Stomach (tissue), 4 donors: Measurements from ENCODE around the gene BRSK2.

Source experiments
- CTCF ChIP-seq, 7 experiments: fragments of 450-650 bp in 4 of 7; fragments of 200-600 bp in 3 of 7; sonication (generic) in 3 of 7; IDR thresholded peaks; one replicate each; pipeline ENCODE4 v1.5.1; 2016 to 2019; ENCODE audit warnings: antibody characterized with exemption in 7 of 7, control low read depth in 2 of 7, mild to moderate bottlenecking in 1 of 7
- POLR2A ChIP-seq, 4 donors: fragments of 450-650 bp; IDR thresholded peaks; one replicate each; pipeline ENCODE4 v1.6.1; 2016; ENCODE audit warnings: antibody characterized with exemption in 4 of 4, control low read depth in 2 of 4, mild to moderate bottlenecking in 1 of 4, moderate library complexity in 1 of 4
- POLR2AphosphoS5 ChIP-seq, 3 donors: sonication (generic); formaldehyde crosslinking; IDR thresholded peaks; one replicate each; pipeline ENCODE4 v1.6.1; 2016; ENCODE audit warnings: antibody characterized with exemption in 3 of 3

- TF ChIP-seq POLR2A (IDR thresholded peaks at IDR 0.05) (no peak), CTCF (IDR thresholded peaks at IDR 0.05) (no peak), POLR2AphosphoS5 (IDR thresholded peaks at IDR 0.05) (no peak)
Measured at GRCh38 chr11:1384199-1384970, 5.3 kb upstream of the BRSK2 start.
